AG04449 (cell line): ENCODE data around the gene ARNT2.

Experiments used
- CTCF ChIA-PET: fragments of 350-600 bp; formaldehyde crosslinking; extraction: SDS; loops from one replicate; lab custom pipeline; 2021; ENCODE audit warnings: antibody characterized with exemption; lab: Yijun Ruan, JAX
- POLR2A ChIA-PET: fragments of 400-600, 350-600 bp; formaldehyde crosslinking; extraction: SDS; loops from one replicate; lab custom pipeline; 2020; ENCODE audit warnings: antibody characterized with exemption, inconsistent platforms; lab: Yijun Ruan, JAX
- DNase-seq: peaks from one replicate; pipeline ENCODE4 v3.0.0-alpha.2; 2010; ENCODE audit warnings: low read depth, low spot score
- H3K4me3 ChIP-seq: 2 replicates; pipeline ENCODE4 v1.5.1; 2011; ENCODE audit warnings: low read depth, mild to moderate bottlenecking, control low read depth, low read length
- CTCF ChIP-seq: IDR thresholded peaks from one replicate; pipeline ENCODE4 v1.5.1; 2011; ENCODE audit warnings: mild to moderate bottlenecking, moderate library complexity, low read length, control low read depth, inconsistent platforms; ENCODE audit not compliant: insufficient read depth; ENCODE audit errors: missing control alignments

ARNT2 gene

GRCh38 chr15:80432345-80432702 is 28.1 kb downstream of the ARNT2 start:
- ChIA-PET POLR2A (no interaction called here), CTCF (interaction anchor here (0.9 kb wide), 1 partner anchor 13 kb away, joined by 7 read pairs; no protein-coding TSS in a partner anchor)
- DNase-seq, result no peak
- no peak for TF ChIP-seq CTCF
- no peak overlapping the region for H3K4me3 ChIP-seq

GRCh38 chr15:80433836-80434235 is 29.7 kb downstream of the ARNT2 start:
- no peak overlapping the region for H3K4me3 ChIP-seq
- CTCF ChIA-PET, result no interaction called here
- no peak for DNase-seq
- no peak for TF ChIP-seq CTCF
- POLR2A ChIA-PET, result no interaction called here

GRCh38 chr15:80434926-80435720 is 30.9 kb downstream of the ARNT2 start:
- ChIA-PET POLR2A (no interaction called here), CTCF (interaction anchor here (0.7 to 1.1 kb wide), 3 partner anchors 9 to 543 kb away, joined by 3 to 4 read pairs (median 3); no protein-coding TSS in a partner anchor)
- TF ChIP-seq CTCF, result no peak
- DNase-seq, result no peak
- no peak overlapping the region for H3K4me3 ChIP-seq

- no peak for TF ChIP-seq CTCF
- POLR2A ChIA-PET, result no interaction called here
- no peak for DNase-seq
- CTCF ChIA-PET, result interaction anchor here (1.3 to 2.0 kb wide), 3 partner anchors 17 to 19 kb away, joined by 3 to 9 read pairs (median 5); no protein-coding TSS in a partner anchor
- no peak overlapping the region for H3K4me3 ChIP-seq
These were observed 32.5 kb downstream of the ARNT2 start for GRCh38 chr15:80436511-80437307.

GRCh38 chr15:80437334-80437891 is 33.2 kb downstream of the ARNT2 start:
- POLR2A ChIA-PET, result no interaction called here
- CTCF ChIA-PET, result interaction anchor here (1.3 to 2.0 kb wide), 3 partner anchors 18 to 19 kb away, joined by 3 to 9 read pairs (median 5); no protein-coding TSS in a partner anchor
- DNase-seq, result no peak
- no peak for TF ChIP-seq CTCF
- no peak overlapping the region for H3K4me3 ChIP-seq
